Peyer's patch (tissue), 4 donors: Measurements from ENCODE around the gene ZKSCAN3.

Experiments used
- POLR2A ChIP-seq, 2 donors: fragments of 450-650 bp; IDR thresholded peaks; one replicate each; pipeline ENCODE4 v1.5.1; 2017; ENCODE audit warnings: antibody characterized with exemption in 2 of 2, mild to moderate bottlenecking in 2 of 2, moderate library complexity in 2 of 2
- TF ChIP-seq, protein P1 (sequence below), 6 experiments: fragments of 450-650 bp in 4 of 6; fragments of 200-600 bp in 2 of 6; sonication (generic) in 1 of 6; IDR thresholded peaks; one replicate each; pipeline ENCODE4 v1.5.1; 2017 to 2019; ENCODE audit warnings: antibody characterized with exemption in 6 of 6, mild to moderate bottlenecking in 3 of 6, moderate library complexity in 1 of 6

DNA sequence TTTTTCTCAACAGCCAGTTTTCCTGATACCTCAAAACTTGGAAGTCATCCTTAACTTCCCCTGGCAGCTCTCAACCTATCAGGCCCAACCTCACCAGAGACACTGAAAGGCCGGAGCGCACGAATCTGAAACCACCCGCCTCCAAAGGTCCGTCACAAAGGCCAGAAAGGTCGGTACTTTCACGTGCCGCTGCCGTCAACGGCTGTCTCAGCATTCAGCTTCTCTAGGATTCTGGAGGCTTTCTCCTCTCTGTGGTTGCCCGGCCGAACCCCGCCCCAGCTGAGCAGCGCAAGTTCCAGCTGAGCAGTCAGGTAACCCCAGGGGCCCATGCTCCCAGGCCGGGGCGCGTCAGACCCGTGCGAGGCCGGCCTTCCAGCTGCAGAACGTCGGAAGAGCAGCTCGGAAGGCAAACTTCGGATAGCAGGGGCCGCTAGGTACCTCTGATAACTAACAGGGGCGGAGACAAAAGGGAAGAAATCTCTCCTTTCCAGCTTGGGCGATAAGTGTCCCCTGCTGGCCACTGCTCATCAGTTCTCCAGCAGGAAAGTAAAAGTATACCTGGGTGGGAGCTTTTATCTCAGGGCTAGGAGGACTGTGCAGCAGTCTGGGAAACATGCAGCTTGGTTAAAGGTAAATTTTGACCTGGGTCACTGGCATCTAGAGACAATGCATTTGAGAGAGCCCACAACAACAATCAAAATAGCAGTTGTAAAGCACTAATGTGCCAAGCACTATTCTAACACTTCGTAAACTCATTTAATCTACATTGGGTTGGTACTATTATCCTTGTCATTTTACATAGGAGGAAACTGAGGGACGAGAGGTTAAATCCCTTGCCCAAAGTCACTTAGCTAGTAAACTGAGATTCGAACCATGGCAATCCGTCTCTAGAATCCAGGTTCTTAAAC, 33.7 kb downstream of the ZKSCAN3 start:
- peak; percentile 31 to 43 for TF ChIP-seq POLR2A (IDR thresholded peaks at IDR 0.05)
- TF ChIP-seq, protein P1, sequence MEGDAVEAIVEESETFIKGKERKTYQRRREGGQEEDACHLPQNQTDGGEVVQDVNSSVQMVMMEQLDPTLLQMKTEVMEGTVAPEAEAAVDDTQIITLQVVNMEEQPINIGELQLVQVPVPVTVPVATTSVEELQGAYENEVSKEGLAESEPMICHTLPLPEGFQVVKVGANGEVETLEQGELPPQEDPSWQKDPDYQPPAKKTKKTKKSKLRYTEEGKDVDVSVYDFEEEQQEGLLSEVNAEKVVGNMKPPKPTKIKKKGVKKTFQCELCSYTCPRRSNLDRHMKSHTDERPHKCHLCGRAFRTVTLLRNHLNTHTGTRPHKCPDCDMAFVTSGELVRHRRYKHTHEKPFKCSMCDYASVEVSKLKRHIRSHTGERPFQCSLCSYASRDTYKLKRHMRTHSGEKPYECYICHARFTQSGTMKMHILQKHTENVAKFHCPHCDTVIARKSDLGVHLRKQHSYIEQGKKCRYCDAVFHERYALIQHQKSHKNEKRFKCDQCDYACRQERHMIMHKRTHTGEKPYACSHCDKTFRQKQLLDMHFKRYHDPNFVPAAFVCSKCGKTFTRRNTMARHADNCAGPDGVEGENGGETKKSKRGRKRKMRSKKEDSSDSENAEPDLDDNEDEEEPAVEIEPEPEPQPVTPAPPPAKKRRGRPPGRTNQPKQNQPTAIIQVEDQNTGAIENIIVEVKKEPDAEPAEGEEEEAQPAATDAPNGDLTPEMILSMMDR (IDR thresholded peaks at IDR 0.05) = peak in 5 of 6 experiments; percentile 34 to 68 (median 59)
